Thyroid gland (tissue), 4 donors: ENCODE results near the gene SPATS2L. TPM values are rescaled to one million over a fixed set of nuclear protein-coding genes. Genes with fewer than 3 reads are reported as not detected.

Experiments used
- DNase-seq, 2 donors: peaks; one replicate each; pipeline ENCODE4 v3.0.0-alpha.2; 2019
- H3K27ac ChIP-seq, 3 donors: fragments of 200-600 bp; sonication (generic); 1 replicate in 2 of 3; 2 replicates in 1 of 3; pipeline ENCODE4 v1.5.1; 2016 to 2019; ENCODE audit warnings: mild to moderate bottlenecking in 1 of 3, moderate library complexity in 1 of 3
- H3K27me3 ChIP-seq: fragments of 200-600 bp; sonication (generic); one replicate; pipeline ENCODE4 v1.5.1; 2019
- H3K36me3 ChIP-seq, 2 donors: fragments of 200-600 bp; sonication (generic); one replicate each; pipeline ENCODE4 v1.5.1; 2016 to 2019
- H3K4me1 ChIP-seq, 2 donors: fragments of 200-600 bp; sonication (generic); one replicate each; pipeline ENCODE4 v1.5.1; 2017 to 2019
- H3K4me3 ChIP-seq, 3 donors: fragments of 200-600 bp; sonication (generic); replicated peaks in 1 of 3; 1 replicate in 2 of 3; 2 replicates in 1 of 3; pipeline ENCODE4 v1.5.1; 2016; ENCODE audit warnings: mild to moderate bottlenecking in 1 of 3
- H3K9me3 ChIP-seq: fragments of 200-600 bp; sonication (generic); one replicate; pipeline ENCODE4 v1.5.1; 2017
- POLR2A ChIP-seq, 2 donors: fragments of 450-650 bp; IDR thresholded peaks; one replicate each; pipeline ENCODE4 v1.6.1; 2017; ENCODE audit warnings: antibody characterized with exemption in 2 of 2, mild to moderate bottlenecking in 2 of 2, moderate library complexity in 1 of 2
- WGBS, 2 donors: methylation state at CpG; one replicate each; pipeline ENCODE4 v1.1.5; 2017; 5-methylcytosine and 5-hydroxymethylcytosine counted together
- intact Hi-C: fragments of 100-400 bp; cut with DNase I; formaldehyde crosslinking; loops from one replicate; pipeline ENCODE4 v1.15.1; 2023
- total RNA-seq, 4 donors: library from RNA; depleted of rRNA; stranded (reverse); fragments of >200 nt; gene quantifications; one replicate each; pipeline ENCODE4 v1.2.3, GENCODE V29; 2016
- TF ChIP-seq, protein P1 (sequence below), 6 experiments: fragments of 200-600 bp in 3 of 6; fragments of 450-650 bp in 3 of 6; sonication (generic) in 3 of 6; IDR thresholded peaks; one replicate each; pipeline ENCODE4 v1.5.1; 2016 to 2019; ENCODE audit warnings: antibody characterized with exemption in 6 of 6, mild to moderate bottlenecking in 2 of 6, inconsistent platforms in 1 of 6, moderate library complexity in 1 of 6

The SPATS2L gene
- total RNA-seq, 4 donors from 2014 or later, result 41.7 to 101 (median 73.3) TPM

DNA sequence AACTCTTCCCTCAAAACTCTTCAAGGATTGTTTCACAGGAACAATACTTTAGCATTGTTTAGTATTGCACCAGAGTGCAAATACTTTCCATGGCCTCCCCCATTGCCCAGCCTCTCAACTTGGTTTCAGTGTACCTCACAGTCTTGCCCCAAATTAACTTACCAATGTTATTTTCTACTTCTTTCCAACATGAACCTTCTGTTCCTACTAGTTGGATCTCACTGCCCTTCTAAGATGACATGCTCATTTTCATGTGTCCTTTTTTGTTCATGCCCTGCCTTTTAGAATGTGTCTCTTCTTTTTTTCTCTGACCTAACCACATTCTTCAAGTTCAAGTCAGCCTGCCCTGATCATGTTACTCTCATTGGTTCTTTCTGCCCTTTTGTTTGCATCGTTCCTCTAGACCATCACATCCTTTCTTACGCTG is 4.1 kb downstream of the SPATS2L start:
- DNase-seq, result no peak
- Histone ChIP-seq H3K9me3 (no peaks in the 10 kb centered on the region), H3K4me3 (no peak overlapping the region), H3K27ac (no peak overlapping the region), H3K36me3 (no peaks in the 10 kb centered on the region), H3K4me1 (peaks cover 28 to 29% of the 10 kb centered on the region in 2 donors), H3K27me3 (no peaks in the 10 kb centered on the region)
- no peak for TF ChIP-seq POLR2A (IDR thresholded peaks at IDR 0.05)
- TF ChIP-seq, protein P1, sequence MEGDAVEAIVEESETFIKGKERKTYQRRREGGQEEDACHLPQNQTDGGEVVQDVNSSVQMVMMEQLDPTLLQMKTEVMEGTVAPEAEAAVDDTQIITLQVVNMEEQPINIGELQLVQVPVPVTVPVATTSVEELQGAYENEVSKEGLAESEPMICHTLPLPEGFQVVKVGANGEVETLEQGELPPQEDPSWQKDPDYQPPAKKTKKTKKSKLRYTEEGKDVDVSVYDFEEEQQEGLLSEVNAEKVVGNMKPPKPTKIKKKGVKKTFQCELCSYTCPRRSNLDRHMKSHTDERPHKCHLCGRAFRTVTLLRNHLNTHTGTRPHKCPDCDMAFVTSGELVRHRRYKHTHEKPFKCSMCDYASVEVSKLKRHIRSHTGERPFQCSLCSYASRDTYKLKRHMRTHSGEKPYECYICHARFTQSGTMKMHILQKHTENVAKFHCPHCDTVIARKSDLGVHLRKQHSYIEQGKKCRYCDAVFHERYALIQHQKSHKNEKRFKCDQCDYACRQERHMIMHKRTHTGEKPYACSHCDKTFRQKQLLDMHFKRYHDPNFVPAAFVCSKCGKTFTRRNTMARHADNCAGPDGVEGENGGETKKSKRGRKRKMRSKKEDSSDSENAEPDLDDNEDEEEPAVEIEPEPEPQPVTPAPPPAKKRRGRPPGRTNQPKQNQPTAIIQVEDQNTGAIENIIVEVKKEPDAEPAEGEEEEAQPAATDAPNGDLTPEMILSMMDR (IDR thresholded peaks at IDR 0.05), result no peak
- WGBS, 2 donors, result 86 to 87% methylated on average over 2 of the region's 2 CpGs
- intact Hi-C loops, result loop anchor here (10.0 kb wide), 2 partner anchors 164 to 326 kb away; no protein-coding TSS in a partner anchor

DNA sequence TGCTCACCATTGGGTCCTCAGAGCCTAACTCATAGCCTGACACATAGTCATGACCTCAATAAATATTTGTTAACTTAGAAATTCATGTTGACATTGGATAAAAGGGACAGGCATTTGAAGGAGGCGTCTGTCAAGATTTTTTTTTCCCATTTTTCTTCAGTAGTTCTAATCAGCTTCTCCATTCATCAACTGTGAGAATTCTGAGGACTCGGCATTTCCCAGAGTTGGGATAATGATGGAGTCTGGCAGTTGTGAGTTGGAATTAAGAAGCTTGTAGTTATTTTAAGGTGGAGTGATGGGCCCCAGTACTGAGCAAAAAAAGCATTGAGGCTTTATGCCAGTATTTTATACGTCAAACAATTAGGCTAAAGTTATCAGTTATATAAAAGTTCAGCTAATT is 4.6 kb downstream of the SPATS2L start:
- H3K27me3 ChIP-seq, result no peaks in the 10 kb centered on the region
- no peak for DNase-seq
- WGBS, 2 donors, result 80 to 88% methylated on average over 3 of the region's 3 CpGs
- H3K9me3 ChIP-seq, result no peaks in the 10 kb centered on the region
- no peak overlapping the region for H3K4me3 ChIP-seq
- peaks cover 29% of the 10 kb centered on the region in 2 donors for H3K4me1 ChIP-seq
- no peaks in the 10 kb centered on the region for H3K36me3 ChIP-seq
- no peak overlapping the region for H3K27ac ChIP-seq
- intact Hi-C loops, result loop anchor here (10.0 kb wide), 2 partner anchors 164 to 326 kb away; no protein-coding TSS in a partner anchor
- TF ChIP-seq, protein P1 (IDR thresholded peaks at IDR 0.05), result no peak
- TF ChIP-seq POLR2A (IDR thresholded peaks at IDR 0.05), result no peak

DNA sequence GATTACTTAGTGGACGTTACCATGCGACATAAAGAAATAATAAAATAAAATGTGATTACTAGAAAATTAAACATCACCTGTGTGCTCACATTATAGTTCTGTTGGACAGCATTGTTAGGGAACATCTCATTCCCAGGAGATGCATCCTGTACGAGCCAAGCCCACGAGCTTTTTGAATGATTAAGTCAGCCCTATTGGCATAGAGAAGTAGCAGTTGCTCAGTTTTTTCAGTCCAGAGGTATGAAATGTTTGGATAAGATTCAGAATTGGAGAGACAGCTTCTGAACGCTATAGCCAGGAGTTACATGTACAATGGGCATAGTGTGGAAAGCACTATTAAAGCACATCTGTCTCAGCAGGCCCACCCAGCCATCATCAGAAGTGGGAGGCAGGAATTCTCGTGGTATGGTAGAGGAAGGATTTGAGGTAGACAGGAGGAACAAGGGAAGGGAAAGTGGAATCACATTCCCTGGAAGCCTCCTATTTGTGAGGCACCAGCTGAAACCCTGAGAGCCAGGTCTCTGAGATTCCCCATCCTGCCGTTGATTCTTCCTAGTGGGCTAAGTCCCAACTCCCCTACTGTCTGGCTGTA is 8.6 kb downstream of the SPATS2L start:
- intact Hi-C loops, result loop anchor here (10.0 kb wide), 2 partner anchors 160 to 330 kb away; no protein-coding TSS in a partner anchor
- DNase-seq, result no peak
- no peaks in the 10 kb centered on the region for H3K27me3 ChIP-seq
- no peak for TF ChIP-seq POLR2A (IDR thresholded peaks at IDR 0.05)
- TF ChIP-seq, protein P1 (IDR thresholded peaks at IDR 0.05), result no peak
- 80 to 88% methylated on average over 7 of the region's 7 CpGs for WGBS, 2 donors
- H3K27ac ChIP-seq, result no peak overlapping the region
- no peaks in the 10 kb centered on the region for H3K36me3 ChIP-seq
- H3K4me1 ChIP-seq, result peaks cover 29 to 49% of the 10 kb centered on the region in 2 donors
- H3K9me3 ChIP-seq, result no peaks in the 10 kb centered on the region
- no peak overlapping the region for H3K4me3 ChIP-seq

DNA sequence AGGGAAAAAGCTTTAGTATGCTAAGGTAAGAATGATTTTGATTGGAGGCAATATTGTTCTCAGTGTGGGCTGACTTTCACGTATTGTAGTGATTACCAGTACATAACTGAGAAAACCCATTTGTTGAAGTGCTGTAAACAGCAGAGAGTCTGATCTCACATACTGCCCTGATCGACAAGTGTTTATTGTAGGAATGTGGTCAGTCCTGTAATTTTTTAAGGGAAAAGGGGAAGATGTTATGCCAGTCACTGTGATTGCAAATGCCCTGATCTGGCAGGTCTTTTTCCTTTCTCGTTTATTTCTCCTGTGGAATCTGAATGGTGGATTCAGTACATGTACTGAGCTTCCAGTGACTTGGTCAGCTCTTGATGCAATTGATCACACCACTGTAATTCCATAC is 11.5 kb downstream of the SPATS2L start:
- H3K4me3 ChIP-seq, result no peak overlapping the region
- intact Hi-C loops, result loop anchor here (10.0 kb wide), 2 partner anchors 157 to 333 kb away; no protein-coding TSS in a partner anchor
- DNase-seq, result no peak
- H3K27me3 ChIP-seq, result no peaks in the 10 kb centered on the region
- H3K4me1 ChIP-seq, result peaks cover 41 to 52% of the 10 kb centered on the region in 2 donors
- H3K9me3 ChIP-seq, result no peaks in the 10 kb centered on the region
- TF ChIP-seq, protein P1 (IDR thresholded peaks at IDR 0.05), result no peak
- TF ChIP-seq POLR2A (IDR thresholded peaks at IDR 0.05), result no peak
- 38 to 39% methylated on average over 3 of the region's 3 CpGs for WGBS, 2 donors
- H3K27ac ChIP-seq, result peak overlapping the region; percentile 11 to 49 (median 18)
- no peaks in the 10 kb centered on the region for H3K36me3 ChIP-seq

DNA sequence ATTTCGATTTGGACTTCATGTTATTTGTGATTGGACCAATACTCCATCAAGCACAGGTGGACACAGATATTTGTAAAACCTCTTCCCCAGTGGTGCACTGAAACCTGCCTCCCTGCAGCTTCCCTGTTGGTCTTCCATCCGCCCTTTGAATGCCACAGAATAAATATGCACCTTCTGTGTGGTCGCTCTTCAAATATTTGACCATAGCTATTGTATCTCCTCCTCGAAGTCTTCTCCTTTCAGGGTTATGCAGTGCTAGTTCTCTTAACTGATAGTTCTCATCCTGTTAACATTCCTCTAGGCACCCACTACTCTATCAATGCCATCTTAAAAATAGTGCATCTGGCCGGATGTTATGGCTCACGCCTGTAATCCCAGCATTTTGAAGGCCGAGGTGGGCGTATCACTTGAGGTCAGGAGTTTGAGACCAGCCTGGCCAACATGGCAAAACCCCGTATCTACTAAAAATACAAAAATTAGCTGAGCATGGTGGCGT is 12.5 kb downstream of the SPATS2L start:
- no peak for DNase-seq
- Histone ChIP-seq H3K4me1 (peaks cover 41 to 55% of the 10 kb centered on the region in 2 donors), H3K4me3 (no peak overlapping the region), H3K36me3 (no peaks in the 10 kb centered on the region), H3K9me3 (no peaks in the 10 kb centered on the region), H3K27me3 (no peaks in the 10 kb centered on the region), H3K27ac (peak overlapping the region in 1 of 3 donors; percentile 26)
- no peak for TF ChIP-seq POLR2A (IDR thresholded peaks at IDR 0.05)
- TF ChIP-seq, protein P1 (IDR thresholded peaks at IDR 0.05), result no peak
- intact Hi-C loops, result loop anchor here (10.0 kb wide), 2 partner anchors 156 to 334 kb away; no protein-coding TSS in a partner anchor
- 90 to 92% methylated on average over 10 of the region's 10 CpGs for WGBS, 2 donors
